Stimulated activated effector memory CD8-positive, alpha-beta T cell treated with anti-CD3 and anti-CD28 coated beads, Interleukin-12 subunit alpha, Interleukin-12 subunit beta, amount 100 ng/mL, for 72 hours (primary cell): Measurements from ENCODE around the gene PDLIM7.

Source experiments
- ATAC-seq: fragments of 150-1000 bp; cut with Tn5 transposase; 2 replicates; pipeline ENCODE4 v1.10.0; 2021
- DNase-seq, 2 donors: peaks; one replicate each; pipeline ENCODE4 v3.0.0; 2021 to 2022; ENCODE audit warnings: low spot score in 2 of 2
- H3K27ac Mint-ChIP-seq: one replicate; pipeline ENCODE4 v1.8.0; 2022; ENCODE audit warnings: mild to moderate bottlenecking, mixed read lengths
- H3K36me3 Mint-ChIP-seq: one replicate; pipeline ENCODE4 v1.8.0; 2022; ENCODE audit warnings: mild to moderate bottlenecking, mixed read lengths
- H3K4me1 Mint-ChIP-seq: one replicate; pipeline ENCODE4 v1.8.0; 2022; ENCODE audit warnings: mixed read lengths
- H3K4me3 Mint-ChIP-seq: one replicate; pipeline ENCODE4 v1.8.0; 2022; ENCODE audit warnings: mild to moderate bottlenecking, mixed read lengths
- H3K9me3 Mint-ChIP-seq: one replicate; pipeline ENCODE4 v1.8.0; 2022; ENCODE audit warnings: mixed read lengths

Gene PDLIM7

GRCh38 chr5:177455661-177456590 is 41.5 kb downstream of the PDLIM7 start:
- peak overlapping the region; percentile 87 for H3K27ac Mint-ChIP-seq
- peaks cover 36% of the 10 kb centered on the region for H3K4me1 Mint-ChIP-seq
- H3K36me3 Mint-ChIP-seq: peaks cover 66% of the 10 kb centered on the region
- DNase-seq: peak; percentile 93 to 96
- no peaks in the 10 kb centered on the region for H3K9me3 Mint-ChIP-seq
- H3K4me3 Mint-ChIP-seq: peak overlapping the region; percentile 73
- ATAC-seq: peak; percentile 43

- no peaks in the 10 kb centered on the region for H3K9me3 Mint-ChIP-seq
- H3K36me3 Mint-ChIP-seq: peaks cover 64% of the 10 kb centered on the region
- H3K27ac Mint-ChIP-seq: peak overlapping the region; percentile 87
- peaks cover 36% of the 10 kb centered on the region for H3K4me1 Mint-ChIP-seq
- ATAC-seq (peak; percentile 75), DNase-seq (peak; percentile 95 to 98)
- peak overlapping the region; percentile 73 for H3K4me3 Mint-ChIP-seq
These were observed 42.3 kb downstream of the PDLIM7 start for GRCh38 chr5:177455036-177455660.

- DNase-seq (peak; percentile 98 to 99), ATAC-seq (peak; percentile 71)
- Mint-ChIP-seq H3K36me3 (peaks cover 66% of the 10 kb centered on the region), H3K27ac (peak overlapping the region; percentile 88), H3K9me3 (no peaks in the 10 kb centered on the region), H3K4me3 (peak overlapping the region; percentile 73), H3K4me1 (peaks cover 36% of the 10 kb centered on the region)
These were observed 42.9 kb downstream of the PDLIM7 start for GRCh38 chr5:177454397-177455035.

- H3K36me3 Mint-ChIP-seq: peaks cover 65% of the 10 kb centered on the region
- DNase-seq (no peak), ATAC-seq (no peak)
These were observed 43.5 kb downstream of the PDLIM7 start for GRCh38 chr5:177453852-177454396.

GRCh38 chr5:177452688-177453638 is 44.4 kb downstream of the PDLIM7 start:
- ATAC-seq (no peak), DNase-seq (no peak)
- peak overlapping the region; percentile 73 for H3K4me3 Mint-ChIP-seq

More at GRCh38 chr5:177453852-177454396, 43.5 kb downstream of the PDLIM7 start:
- Mint-ChIP-seq H3K9me3 (no peaks in the 10 kb centered on the region), H3K4me3 (peak overlapping the region; percentile 73), H3K4me1 (peaks cover 36% of the 10 kb centered on the region), H3K27ac (peak overlapping the region; percentile 88)

GRCh38 chr5:177450667-177451424 is 46.6 kb downstream of the PDLIM7 start:
- Mint-ChIP-seq H3K36me3 (peaks cover 64% of the 10 kb centered on the region), H3K4me1 (peaks cover 38% of the 10 kb centered on the region), H3K27ac (no peak overlapping the region), H3K9me3 (no peaks in the 10 kb centered on the region), H3K4me3 (no peak overlapping the region)
- no peak for DNase-seq
- no peak for ATAC-seq

More at GRCh38 chr5:177452688-177453638, 44.4 kb downstream of the PDLIM7 start:
- no peaks in the 10 kb centered on the region for H3K9me3 Mint-ChIP-seq
- H3K36me3 Mint-ChIP-seq: peaks cover 73% of the 10 kb centered on the region
- peak overlapping the region; percentile 88 for H3K27ac Mint-ChIP-seq
- peaks cover 45% of the 10 kb centered on the region for H3K4me1 Mint-ChIP-seq

GRCh38 chr5:177449140-177450061 is 48.0 kb downstream of the PDLIM7 start:
- peaks cover 53% of the 10 kb centered on the region for H3K4me1 Mint-ChIP-seq
- no peak for DNase-seq
- H3K27ac Mint-ChIP-seq: no peak overlapping the region
- no peak overlapping the region for H3K4me3 Mint-ChIP-seq
- no peak for ATAC-seq
- H3K36me3 Mint-ChIP-seq: peaks cover 68% of the 10 kb centered on the region
- H3K9me3 Mint-ChIP-seq: no peaks in the 10 kb centered on the region

GRCh38 chr5:177448244-177448950 is 49.0 kb downstream of the PDLIM7 start:
- peaks cover 54% of the 10 kb centered on the region for H3K4me1 Mint-ChIP-seq
- peak overlapping the region; percentile 61 for H3K4me3 Mint-ChIP-seq
- DNase-seq (no peak), ATAC-seq (no peak)
- H3K36me3 Mint-ChIP-seq: peaks cover 63% of the 10 kb centered on the region
- H3K9me3 Mint-ChIP-seq: no peaks in the 10 kb centered on the region
- H3K27ac Mint-ChIP-seq: peak overlapping the region; percentile 81

GRCh38 chr5:177447611-177448243 is 49.7 kb downstream of the PDLIM7 start:
- H3K4me3 Mint-ChIP-seq: peak overlapping the region; percentile 61
- H3K9me3 Mint-ChIP-seq: no peaks in the 10 kb centered on the region
- peaks cover 60% of the 10 kb centered on the region for H3K36me3 Mint-ChIP-seq
- ATAC-seq: no peak
- peaks cover 47% of the 10 kb centered on the region for H3K4me1 Mint-ChIP-seq
- DNase-seq: no peak
- H3K27ac Mint-ChIP-seq: peak overlapping the region; percentile 81

- H3K36me3 Mint-ChIP-seq: peaks cover 64% of the 10 kb centered on the region
- peak; percentile 40 for ATAC-seq
- no peaks in the 10 kb centered on the region for H3K9me3 Mint-ChIP-seq
- peak overlapping the region; percentile 81 for H3K27ac Mint-ChIP-seq
- peaks cover 51% of the 10 kb centered on the region for H3K4me1 Mint-ChIP-seq
- DNase-seq: no peak
- H3K4me3 Mint-ChIP-seq: peak overlapping the region; percentile 72
These were observed 50.3 kb downstream of the PDLIM7 start for GRCh38 chr5:177447066-177447610.

- Mint-ChIP-seq H3K9me3 (no peaks in the 10 kb centered on the region), H3K36me3 (peaks cover 71% of the 10 kb centered on the region), H3K4me3 (peak within 1 kb of the TSS; percentile 72), H3K4me1 (peaks cover 52% of the 10 kb centered on the region), H3K27ac (peak within 1 kb of the TSS; percentile 90)
- ATAC-seq (peak; percentile 76), DNase-seq (peak; percentile 57 to 83)
These were observed 51.0 kb downstream of the PDLIM7 start, which contains the start of gene PRR7 for GRCh38 chr5:177446200-177447065. Gene PRR7 (plus strand): TSS chr5:177446814. CDS start chr5:177455068, 8,254 bp downstream.
